Epithelial cell of proximal tubule (primary cell): Measurements from ENCODE around the gene AFAP1L1. TPM values are rescaled to one million over a fixed set of nuclear protein-coding genes. Genes with fewer than 3 reads are reported as not detected.

ENCODE experiments used
- DNase-seq: peaks from one replicate; pipeline ENCODE4 v3.0.0-alpha.2; 2011; ENCODE audit warnings: low read depth
- H3K4me3 ChIP-seq: 2 replicates; pipeline ENCODE4 v1.5.1; 2011; ENCODE audit warnings: low read depth, mild to moderate bottlenecking, low read length
- total RNA-seq: library from RNA; depleted of rRNA; stranded (reverse); fragments of >200 nt; gene quantifications from 2 replicates; pipeline ENCODE4 v1.2.3, GENCODE V29; 2015
- TF ChIP-seq, protein P1 (sequence below): conservative IDR thresholded peaks from 2 replicates; pipeline ENCODE4 v1.5.1; 2012; ENCODE audit warnings: low read depth, mild to moderate bottlenecking, low read length

Gene AFAP1L1
- total RNA-seq, 1 donor from 2014 or later: 17.2 TPM

DNA sequence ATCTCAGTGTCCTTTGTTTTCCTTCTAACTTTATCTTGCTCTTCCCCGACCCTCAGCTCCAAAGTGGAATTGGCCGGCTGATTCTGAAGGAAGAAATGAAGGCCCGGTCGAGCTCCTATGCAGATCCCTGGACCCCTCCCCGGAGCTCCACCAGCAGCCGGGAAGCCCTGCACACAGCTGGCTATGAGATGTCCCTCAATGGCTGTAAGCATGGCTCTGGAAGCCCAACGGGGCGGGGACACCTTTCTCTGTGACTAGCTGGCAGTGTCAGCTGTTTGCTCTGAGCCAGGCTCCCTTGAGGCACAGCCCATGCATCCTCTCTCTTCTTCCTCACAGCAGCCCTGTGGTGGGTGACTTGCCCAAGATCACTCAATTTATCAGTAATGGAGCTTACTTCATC lies 23.9 kb upstream of the AFAP1L1 start:
- no peak overlapping the region for H3K4me3 ChIP-seq
- TF ChIP-seq, protein P1, sequence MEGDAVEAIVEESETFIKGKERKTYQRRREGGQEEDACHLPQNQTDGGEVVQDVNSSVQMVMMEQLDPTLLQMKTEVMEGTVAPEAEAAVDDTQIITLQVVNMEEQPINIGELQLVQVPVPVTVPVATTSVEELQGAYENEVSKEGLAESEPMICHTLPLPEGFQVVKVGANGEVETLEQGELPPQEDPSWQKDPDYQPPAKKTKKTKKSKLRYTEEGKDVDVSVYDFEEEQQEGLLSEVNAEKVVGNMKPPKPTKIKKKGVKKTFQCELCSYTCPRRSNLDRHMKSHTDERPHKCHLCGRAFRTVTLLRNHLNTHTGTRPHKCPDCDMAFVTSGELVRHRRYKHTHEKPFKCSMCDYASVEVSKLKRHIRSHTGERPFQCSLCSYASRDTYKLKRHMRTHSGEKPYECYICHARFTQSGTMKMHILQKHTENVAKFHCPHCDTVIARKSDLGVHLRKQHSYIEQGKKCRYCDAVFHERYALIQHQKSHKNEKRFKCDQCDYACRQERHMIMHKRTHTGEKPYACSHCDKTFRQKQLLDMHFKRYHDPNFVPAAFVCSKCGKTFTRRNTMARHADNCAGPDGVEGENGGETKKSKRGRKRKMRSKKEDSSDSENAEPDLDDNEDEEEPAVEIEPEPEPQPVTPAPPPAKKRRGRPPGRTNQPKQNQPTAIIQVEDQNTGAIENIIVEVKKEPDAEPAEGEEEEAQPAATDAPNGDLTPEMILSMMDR: no peak
- DNase-seq: no peak

GRCh38 chr5:149251546-149251945 lies 20.1 kb upstream of the AFAP1L1 start:
- no peak overlapping the region for H3K4me3 ChIP-seq
- TF ChIP-seq, protein P1: no peak
- DNase-seq: no peak

DNA sequence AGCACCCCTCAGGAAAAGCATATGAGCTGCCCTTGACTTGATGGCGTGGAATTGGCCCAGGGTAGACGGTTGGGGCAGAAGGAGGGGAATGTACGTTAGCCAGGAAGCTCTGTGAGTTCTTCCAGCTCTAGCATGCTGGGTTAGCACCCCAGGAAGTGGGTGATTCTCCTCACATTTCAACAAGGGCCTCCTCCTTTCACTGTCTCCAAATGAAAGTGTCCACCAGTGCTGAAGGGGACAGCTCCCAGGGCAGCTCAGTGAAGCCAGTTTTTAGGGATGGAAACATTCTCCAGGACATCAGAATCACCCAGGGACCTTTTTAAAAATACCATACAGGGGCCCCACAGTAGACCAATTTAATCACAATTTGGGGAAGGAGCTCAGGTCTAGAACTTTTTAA lies 17.2 kb upstream of the AFAP1L1 start:
- H3K4me3 ChIP-seq: no peak overlapping the region
- TF ChIP-seq, protein P1: no peak

DNA sequence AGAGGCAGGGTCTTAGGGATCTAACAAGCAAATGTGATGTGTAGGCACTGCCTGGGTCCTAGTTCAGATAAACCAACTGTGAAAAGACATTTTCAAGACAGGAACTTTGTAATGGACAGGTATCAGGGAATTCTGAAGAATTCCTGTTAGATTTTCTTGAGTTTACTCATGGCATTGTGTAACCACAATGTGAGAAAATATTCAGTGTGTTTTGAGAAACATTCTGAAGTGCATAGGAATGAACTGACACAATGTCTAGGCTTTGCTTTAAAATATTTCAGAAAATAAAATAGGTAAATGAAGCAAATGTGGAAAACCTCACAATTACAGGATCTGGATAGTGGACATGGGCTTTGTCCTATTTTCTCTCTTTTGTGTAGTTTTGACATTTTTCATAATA lies 15.2 kb upstream of the AFAP1L1 start:
- peak; percentile 31 for DNase-seq
- no peak overlapping the region for H3K4me3 ChIP-seq
- TF ChIP-seq, protein P1: no peak

More for the DNA sequence above, 17.2 kb upstream of the AFAP1L1 start:
- DNase-seq: no peak

GRCh38 chr5:149257131-149257530 lies 14.5 kb upstream of the AFAP1L1 start:
- H3K4me3 ChIP-seq: no peak overlapping the region
- no peak for DNase-seq
- TF ChIP-seq, protein P1: no peak

- TF ChIP-seq, protein P1: no peak
- no peak overlapping the region for H3K4me3 ChIP-seq
- DNase-seq: peak; percentile 69
Measured at GRCh38 chr5:149257889-149258705, 13.6 kb upstream of the AFAP1L1 start.

DNA sequence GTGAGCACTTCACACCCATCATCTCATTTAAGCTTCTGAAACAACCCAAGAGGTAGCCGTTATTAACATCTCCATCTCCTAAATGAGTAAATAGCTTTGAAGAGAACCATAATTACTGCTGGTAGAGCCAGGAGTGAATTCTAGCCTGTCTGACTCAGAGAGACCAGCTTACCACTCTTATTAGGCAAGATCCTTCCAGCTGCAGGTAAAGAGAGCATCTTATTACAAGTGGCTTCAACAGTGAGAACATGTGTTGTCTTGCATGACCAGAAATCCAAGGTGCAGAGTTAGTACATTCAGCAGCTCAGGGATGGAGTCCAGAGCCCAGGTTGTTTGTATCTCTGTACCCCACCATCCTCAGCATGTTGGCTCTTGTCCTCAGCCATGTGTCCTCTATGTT lies 10.9 kb upstream of the AFAP1L1 start:
- DNase-seq: no peak
- H3K4me3 ChIP-seq: no peak overlapping the region
- TF ChIP-seq, protein P1: no peak
